Calu3 (cell line): ENCODE data around the gene BTNL8. TPM values are rescaled to one million over a fixed set of nuclear protein-coding genes. Genes with fewer than 3 reads are reported as not detected.

Experiments used
- BruUV-seq: library from RNA; stranded (reverse); fragments of 400-500 nt; replicated peaks from 2 replicates; lab custom pipeline; 2021; lab: Mats Ljungman, UMichigan
- CTCF ChIA-PET: fragments of 300-600 bp; sonication (Branson Sonifier 250); formaldehyde crosslinking; loops from one replicate; lab custom pipeline; 2022; ENCODE audit warnings: antibody characterized with exemption; lab: Charles Lee
- DNase-seq: peaks from one replicate; pipeline ENCODE4 v3.0.0; 2022
- H3K27ac Mint-ChIP-seq: one replicate; pipeline ENCODE4 v1.8.0; 2022; ENCODE audit warnings: mixed read lengths; ENCODE audit not compliant: unreplicated experiment
- H3K27me3 Mint-ChIP-seq: one replicate; pipeline ENCODE4 v1.8.0; 2022; ENCODE audit warnings: mixed read lengths; ENCODE audit not compliant: unreplicated experiment
- H3K36me3 Mint-ChIP-seq: one replicate; pipeline ENCODE4 v1.8.0; 2022; ENCODE audit warnings: mild to moderate bottlenecking, moderate library complexity, mixed read lengths; ENCODE audit not compliant: insufficient read depth, unreplicated experiment
- H3K4me1 Mint-ChIP-seq: one replicate; pipeline ENCODE4 v1.8.0; 2022; ENCODE audit warnings: mild to moderate bottlenecking, low read depth, mixed read lengths; ENCODE audit not compliant: unreplicated experiment
- H3K4me3 Mint-ChIP-seq: one replicate; pipeline ENCODE4 v1.8.0; 2022; ENCODE audit warnings: mild to moderate bottlenecking, low read depth, moderate library complexity, mixed read lengths; ENCODE audit not compliant: unreplicated experiment
- H3K9me3 Mint-ChIP-seq: one replicate; pipeline ENCODE4 v1.8.0; 2022; ENCODE audit warnings: low read depth, mixed read lengths; ENCODE audit not compliant: unreplicated experiment
- intact Hi-C: fragments of 100-400 bp; cut with micrococcal nuclease; formaldehyde crosslinking; loops from one replicate; pipeline ENCODE4 v1.10.0; 2022; ENCODE audit not compliant: unreplicated experiment
- total RNA-seq: library from RNA; stranded (reverse); gene quantifications from 2 replicates; pipeline ENCODE4 v1.2.3, GENCODE V29; 2022
- TF ChIP-seq, protein P1 (sequence below): fragments of 200-600 bp; IDR thresholded peaks from one replicate; pipeline ENCODE4 v1.8.0; 2022; ENCODE audit warnings: antibody characterized with exemption; ENCODE audit not compliant: unreplicated experiment

The BTNL8 gene
- total RNA-seq, 1 experiment from 2014 or later = not detected

GRCh38 chr5:180976518-180976917, 77.6 kb downstream of the BTNL8 start:
- Mint-ChIP-seq H3K4me3 (peak overlapping the region; percentile 46), H3K27me3 (no peaks in the 10 kb centered on the region), H3K4me1 (peaks cover 28% of the 10 kb centered on the region), H3K36me3 (no peaks in the 10 kb centered on the region), H3K27ac (peak overlapping the region; percentile 65), H3K9me3 (peaks cover 2% of the 10 kb centered on the region)
- CTCF ChIA-PET = interaction anchor here (0.6 to 1.0 kb wide), 3 partner anchors 13 to 110 kb away, joined by 3 to 5 read pairs (median 4); partner anchors contain the start of gene BTNL3
- BruUV-seq = no TSS peak
- intact Hi-C loops = loop anchor here (2.0 kb wide), 1 partner anchor 108 kb away; no protein-coding TSS in a partner anchor
- TF ChIP-seq, protein P1, sequence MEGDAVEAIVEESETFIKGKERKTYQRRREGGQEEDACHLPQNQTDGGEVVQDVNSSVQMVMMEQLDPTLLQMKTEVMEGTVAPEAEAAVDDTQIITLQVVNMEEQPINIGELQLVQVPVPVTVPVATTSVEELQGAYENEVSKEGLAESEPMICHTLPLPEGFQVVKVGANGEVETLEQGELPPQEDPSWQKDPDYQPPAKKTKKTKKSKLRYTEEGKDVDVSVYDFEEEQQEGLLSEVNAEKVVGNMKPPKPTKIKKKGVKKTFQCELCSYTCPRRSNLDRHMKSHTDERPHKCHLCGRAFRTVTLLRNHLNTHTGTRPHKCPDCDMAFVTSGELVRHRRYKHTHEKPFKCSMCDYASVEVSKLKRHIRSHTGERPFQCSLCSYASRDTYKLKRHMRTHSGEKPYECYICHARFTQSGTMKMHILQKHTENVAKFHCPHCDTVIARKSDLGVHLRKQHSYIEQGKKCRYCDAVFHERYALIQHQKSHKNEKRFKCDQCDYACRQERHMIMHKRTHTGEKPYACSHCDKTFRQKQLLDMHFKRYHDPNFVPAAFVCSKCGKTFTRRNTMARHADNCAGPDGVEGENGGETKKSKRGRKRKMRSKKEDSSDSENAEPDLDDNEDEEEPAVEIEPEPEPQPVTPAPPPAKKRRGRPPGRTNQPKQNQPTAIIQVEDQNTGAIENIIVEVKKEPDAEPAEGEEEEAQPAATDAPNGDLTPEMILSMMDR = no peak
- peak; percentile 73 for DNase-seq

DNA sequence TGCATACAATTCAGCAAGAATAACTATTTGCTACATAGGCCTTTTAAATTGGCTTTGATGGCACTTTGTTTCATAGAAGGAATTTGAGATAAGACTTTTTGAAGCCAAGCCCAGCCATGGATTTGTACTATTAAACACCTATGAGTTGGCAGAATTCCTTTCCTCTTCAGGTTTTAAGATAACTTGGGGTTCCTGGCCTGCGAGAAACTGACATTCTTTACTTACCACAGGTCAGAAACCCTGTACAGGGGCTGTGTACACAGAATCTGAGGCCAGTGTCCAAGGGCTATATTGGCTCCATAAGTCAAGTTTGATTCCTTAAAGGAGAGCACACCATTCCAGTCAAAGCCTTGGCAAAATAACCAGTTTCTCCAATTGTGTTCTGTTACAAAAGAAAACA, 78.9 kb downstream of the BTNL8 start:
- no TSS peak for BruUV-seq
- peak; percentile 15 for DNase-seq
- no peaks in the 10 kb centered on the region for H3K27me3 Mint-ChIP-seq
- CTCF ChIA-PET = no interaction called here
- no peaks in the 10 kb centered on the region for H3K9me3 Mint-ChIP-seq
- no peak overlapping the region for H3K4me3 Mint-ChIP-seq
- intact Hi-C loops = loop anchor here (2.0 kb wide), 1 partner anchor 109 kb away; no protein-coding TSS in a partner anchor
- no peak overlapping the region for H3K27ac Mint-ChIP-seq
- no peaks in the 10 kb centered on the region for H3K36me3 Mint-ChIP-seq
- TF ChIP-seq, protein P1 = no peak
- H3K4me1 Mint-ChIP-seq = peaks cover 28% of the 10 kb centered on the region

- H3K36me3 Mint-ChIP-seq = no peaks in the 10 kb centered on the region
- BruUV-seq = no TSS peak
- no peaks in the 10 kb centered on the region for H3K27me3 Mint-ChIP-seq
- H3K4me3 Mint-ChIP-seq = no peak overlapping the region
- no peak for DNase-seq
- intact Hi-C loops = no loop called here
- CTCF ChIA-PET = no interaction called here
- H3K9me3 Mint-ChIP-seq = peaks cover 3% of the 10 kb centered on the region
- H3K27ac Mint-ChIP-seq = no peak overlapping the region
- TF ChIP-seq, protein P1 = no peak
- peaks cover 5% of the 10 kb centered on the region for H3K4me1 Mint-ChIP-seq
Measured at GRCh38 chr5:180982008-180982741, 83.2 kb downstream of the BTNL8 start.

- intact Hi-C loops = no loop called here
- Mint-ChIP-seq H3K36me3 (no peaks in the 10 kb centered on the region), H3K4me1 (no peaks in the 10 kb centered on the region), H3K27me3 (peaks cover 21% of the 10 kb centered on the region), H3K27ac (no peak overlapping the region), H3K9me3 (peaks cover 3% of the 10 kb centered on the region), H3K4me3 (no peak overlapping the region)
- CTCF ChIA-PET = no interaction called here
- BruUV-seq = no TSS peak
- no peak for DNase-seq
- TF ChIP-seq, protein P1 = no peak
Measured at GRCh38 chr5:180988016-180988415, 89.1 kb downstream of the BTNL8 start.
